Measurements from ENCODE around the gene RASD1. TPM values are rescaled to one million over a fixed set of nuclear protein-coding genes. Genes with fewer than 3 reads are reported as not detected.

Gene RASD1
- polyA plus RNA-seq, 1 of the 3 experiments (the other 2 are of a cell fraction): 0.43 TPM

GRCh38 chr17:17447264-17447663 is 48.9 kb downstream of the RASD1 start:
- Histone ChIP-seq H3K4me1 (ENCODE audit: control insufficient read depth in 1 of 2, insufficient read depth in 2 of 2, low read depth in 1 of 2, low read length in 1 of 2) (no peaks in the 10 kb centered on the region; a peak in 1 of 4 replicates), H3K4me2 (no peak overlapping the region), H3K27ac (ENCODE audit: low read depth in 2 of 2, low read length in 1 of 2) (no peak overlapping the region), H3K27me3 (ENCODE audit: insufficient read depth) (no peaks in the 10 kb centered on the region), H3F3A (replicated peaks; ENCODE audit: insufficient read depth) (no peaks in the 10 kb centered on the region), H3K36me3 (replicated peaks in 1 of 2; ENCODE audit: control insufficient read depth in 1 of 2, insufficient read depth in 2 of 2, low read length in 1 of 2) (no peaks in the 10 kb centered on the region), H3K9ac (no peak overlapping the region), H3K4me3 (ENCODE audit: low read depth in 2 of 2, low read length in 1 of 2) (no peak overlapping the region), H2AFZ (ENCODE audit: low read depth) (no peak overlapping the region), H3K9me3 (no peaks in the 10 kb centered on the region), H3K9me2 (no peaks in the 10 kb centered on the region), H3K79me2 (ENCODE audit: insufficient read depth) (no peaks in the 10 kb centered on the region), H4K20me1 (ENCODE audit: insufficient read depth) (no peaks in the 10 kb centered on the region)
- POLR2A ChIA-PET: no interaction called here
- DNase-seq: no peak
- CTCF ChIA-PET: interaction anchor here (1.1 to 1.4 kb wide), 3 partner anchors 9 to 91 kb away, joined by 3 to 6 read pairs (median 4); partner anchors contain the start of gene RASD1
- WGBS (ENCODE audit: low lambda C conversion rate): 64% methylated on average over 2 of the region's 5 CpGs
- no peak for TF ChIP-seq MAX (IDR thresholded peaks at IDR 0.05; ENCODE audit: low read depth)
- no peak for TF ChIP-seq EP300 (IDR thresholded peaks at IDR 0.05; ENCODE audit: borderline replicate concordance in 1 of 2, low read depth in 1 of 2, low read length in 1 of 2)
- TF ChIP-seq MEF2A (IDR thresholded peaks at IDR 0.05; ENCODE audit: borderline replicate concordance, low read depth): no peak
- TF ChIP-seq YY1 (IDR thresholded peaks at IDR 0.05; ENCODE audit: low read depth): no peak
- no peak for TF ChIP-seq SMC3 (IDR thresholded peaks at IDR 0.05; ENCODE audit: low read depth, low read length)
- no peak for TF ChIP-seq GABPA (IDR thresholded peaks at IDR 0.05; ENCODE audit: low read depth)
- TF ChIP-seq NRF1 (IDR thresholded peaks at IDR 0.05; ENCODE audit: low read depth, low read length): no peak
- no peak for TF ChIP-seq GATA2 (CRISPR knock-in tag; IDR thresholded peaks at IDR 0.05)
- TF ChIP-seq FOXM1 (IDR thresholded peaks at IDR 0.05; ENCODE audit: low read depth): no peak
- no peak for TF ChIP-seq REST (IDR thresholded peaks at IDR 0.05; ENCODE audit: low read depth, low read length)

GRCh38 chr17:17446666-17447155 is 49.5 kb downstream of the RASD1 start:
- TF ChIP-seq MEF2A (IDR thresholded peaks at IDR 0.05; ENCODE audit: borderline replicate concordance, low read depth) (no peak), NRF1 (IDR thresholded peaks at IDR 0.05; ENCODE audit: low read depth, low read length) (no peak), TEAD4 (IDR thresholded peaks at IDR 0.05; ENCODE audit: borderline replicate concordance, insufficient read depth) (no peak), ELF1 (IDR thresholded peaks at IDR 0.05) (no peak), TAF1 (IDR thresholded peaks at IDR 0.05; ENCODE audit: borderline replicate concordance, low read depth, low read length) (no peak), SMC3 (IDR thresholded peaks at IDR 0.05; ENCODE audit: low read depth, low read length) (no peak), USF1 (IDR thresholded peaks at IDR 0.05; ENCODE audit: borderline replicate concordance, low read depth) (no peak), PBX3 (IDR thresholded peaks at IDR 0.05) (no peak)
- POLR2A ChIA-PET: no interaction called here
- H3K4me2 ChIP-seq: no peak overlapping the region
- no peaks in the 10 kb centered on the region for H4K20me1 ChIP-seq (ENCODE audit: insufficient read depth)
- CTCF ChIA-PET: interaction anchor here (1.1 to 1.7 kb wide), 5 partner anchors 9 to 196 kb away, joined by 3 to 6 read pairs (median 4); partner anchors contain the start of gene RASD1
- H3K4me1 ChIP-seq (ENCODE audit: control insufficient read depth in 1 of 2, insufficient read depth in 2 of 2, low read depth in 1 of 2, low read length in 1 of 2): no peaks in the 10 kb centered on the region; a peak in 1 of 4 replicates
- DNase-seq: no peak
- no peak overlapping the region for H2AFZ ChIP-seq (ENCODE audit: low read depth)
- H3K27ac ChIP-seq (ENCODE audit: low read depth in 2 of 2, low read length in 1 of 2): no peak overlapping the region
- 75% methylated on average over 4 of the region's 4 CpGs for WGBS (ENCODE audit: low lambda C conversion rate)
- no peaks in the 10 kb centered on the region for H3K9me2 ChIP-seq
- no peak overlapping the region for H3K4me3 ChIP-seq (ENCODE audit: low read depth in 2 of 2, low read length in 1 of 2)
- no peaks in the 10 kb centered on the region for H3K36me3 ChIP-seq (replicated peaks in 1 of 2; ENCODE audit: control insufficient read depth in 1 of 2, insufficient read depth in 2 of 2, low read length in 1 of 2)
- H3F3A ChIP-seq (replicated peaks; ENCODE audit: insufficient read depth): no peaks in the 10 kb centered on the region
- H3K27me3 ChIP-seq (ENCODE audit: insufficient read depth): no peaks in the 10 kb centered on the region
- no peaks in the 10 kb centered on the region for H3K79me2 ChIP-seq (ENCODE audit: insufficient read depth)
- no peaks in the 10 kb centered on the region for H3K9me3 ChIP-seq
- H3K9ac ChIP-seq: no peak overlapping the region

Measured in SK-N-SH (cell line).